Measurements from ENCODE around the gene SMOC2. TPM values are rescaled to one million over a fixed set of nuclear protein-coding genes. Genes with fewer than 3 reads are reported as not detected.

SMOC2 gene
- total RNA-seq, 4 donors from 2014 or later = 45.8 to 382 (median 160) TPM

GRCh38 chr6:168605964-168606363, 165.0 kb downstream of the SMOC2 start:
- no peak for ATAC-seq
- no peak overlapping the region for H3K4me3 ChIP-seq
- TF ChIP-seq CTCF (IDR thresholded peaks at IDR 0.05) = no peak
- no peak for TF ChIP-seq EP300 (IDR thresholded peaks at IDR 0.05)
- TF ChIP-seq POLR2A (IDR thresholded peaks at IDR 0.05) = no peak
- no peak for TF ChIP-seq POLR2AphosphoS5 (IDR thresholded peaks at IDR 0.05)
- no peaks in the 10 kb centered on the region for H3K4me1 ChIP-seq
- no peaks in the 10 kb centered on the region for H3K27me3 ChIP-seq
- no peak overlapping the region for H3K27ac ChIP-seq
- WGBS, 2 donors (ENCODE audit: low coverage in 1 of 2) = 58 to 94% methylated on average over 3 to 5 of the region's 7 CpGs
- peaks cover 0 to 6% (median 0%) of the 10 kb centered on the region in 3 donors for H3K9me3 ChIP-seq
- H3K36me3 ChIP-seq = peaks cover 0 to 34% of the 10 kb centered on the region in 2 donors

- Histone ChIP-seq H3K36me3 (peaks cover 0 to 27% of the 10 kb centered on the region in 2 donors), H3K27ac (no peak overlapping the region), H3K9me3 (peaks cover 0 to 6% (median 0%) of the 10 kb centered on the region in 3 donors), H3K4me3 (no peak overlapping the region), H3K27me3 (no peaks in the 10 kb centered on the region), H3K4me1 (no peaks in the 10 kb centered on the region)
- no peak for ATAC-seq
- 85% methylated on average over 5 of the region's 16 CpGs; no CpG with 5 or more reads in 1 of the 2 donors for WGBS, 2 donors (ENCODE audit: low coverage in 1 of 2)
- TF ChIP-seq POLR2A (IDR thresholded peaks at IDR 0.05) (no peak), EP300 (IDR thresholded peaks at IDR 0.05) (no peak), CTCF (IDR thresholded peaks at IDR 0.05) (no peak), POLR2AphosphoS5 (IDR thresholded peaks at IDR 0.05) (no peak)
These were observed 165.7 kb downstream of the SMOC2 start for GRCh38 chr6:168606722-168607121.

GRCh38 chr6:168607272-168608112, 166.5 kb downstream of the SMOC2 start:
- Histone ChIP-seq H3K27me3 (no peaks in the 10 kb centered on the region), H3K36me3 (peaks cover 0 to 25% of the 10 kb centered on the region in 2 donors), H3K9me3 (peaks cover 0 to 6% (median 0%) of the 10 kb centered on the region in 3 donors), H3K4me3 (no peak overlapping the region), H3K4me1 (no peaks in the 10 kb centered on the region), H3K27ac (no peak overlapping the region)
- 43 to 100% methylated on average over 1 of the region's 15 CpGs for WGBS, 2 donors (ENCODE audit: low coverage in 1 of 2)
- no peak for TF ChIP-seq CTCF (IDR thresholded peaks at IDR 0.05)
- TF ChIP-seq EP300 (IDR thresholded peaks at IDR 0.05) = no peak
- TF ChIP-seq POLR2AphosphoS5 (IDR thresholded peaks at IDR 0.05) = no peak
- no peak for TF ChIP-seq POLR2A (IDR thresholded peaks at IDR 0.05)
- no peak for ATAC-seq

GRCh38 chr6:168608113-168608400, 167.1 kb downstream of the SMOC2 start:
- no peak overlapping the region for H3K27ac ChIP-seq
- H3K27me3 ChIP-seq = no peaks in the 10 kb centered on the region
- no peak for TF ChIP-seq CTCF (IDR thresholded peaks at IDR 0.05)
- no peak for TF ChIP-seq POLR2AphosphoS5 (IDR thresholded peaks at IDR 0.05)
- TF ChIP-seq POLR2A (IDR thresholded peaks at IDR 0.05) = no peak
- no peak for TF ChIP-seq EP300 (IDR thresholded peaks at IDR 0.05)
- 100% methylated on average over 3 of the region's 11 CpGs; no CpG with 5 or more reads in 1 of the 2 donors for WGBS, 2 donors (ENCODE audit: low coverage in 1 of 2)
- no peak for ATAC-seq
- H3K4me1 ChIP-seq = no peaks in the 10 kb centered on the region
- H3K9me3 ChIP-seq = peaks cover 0 to 6% (median 0%) of the 10 kb centered on the region in 3 donors
- H3K36me3 ChIP-seq = peaks cover 0 to 26% of the 10 kb centered on the region in 2 donors
- no peak overlapping the region for H3K4me3 ChIP-seq
